A204.1 (cell line): ENCODE data around the gene GRHL1.
A peak's percentile ranks its signal among the peaks of the same experiment; 100 is the strongest.

Experiments used
- FAIRE-seq: peaks from 2 replicates; lab custom pipeline; 2012; peaks lifted over from hg19 to GRCh38; lab: Jason Lieb, UNC

Gene GRHL1

GRCh38 chr2:10042301-10043161 is 91.0 kb downstream of the GRHL1 start:
- FAIRE-seq, result no peak

DNA sequence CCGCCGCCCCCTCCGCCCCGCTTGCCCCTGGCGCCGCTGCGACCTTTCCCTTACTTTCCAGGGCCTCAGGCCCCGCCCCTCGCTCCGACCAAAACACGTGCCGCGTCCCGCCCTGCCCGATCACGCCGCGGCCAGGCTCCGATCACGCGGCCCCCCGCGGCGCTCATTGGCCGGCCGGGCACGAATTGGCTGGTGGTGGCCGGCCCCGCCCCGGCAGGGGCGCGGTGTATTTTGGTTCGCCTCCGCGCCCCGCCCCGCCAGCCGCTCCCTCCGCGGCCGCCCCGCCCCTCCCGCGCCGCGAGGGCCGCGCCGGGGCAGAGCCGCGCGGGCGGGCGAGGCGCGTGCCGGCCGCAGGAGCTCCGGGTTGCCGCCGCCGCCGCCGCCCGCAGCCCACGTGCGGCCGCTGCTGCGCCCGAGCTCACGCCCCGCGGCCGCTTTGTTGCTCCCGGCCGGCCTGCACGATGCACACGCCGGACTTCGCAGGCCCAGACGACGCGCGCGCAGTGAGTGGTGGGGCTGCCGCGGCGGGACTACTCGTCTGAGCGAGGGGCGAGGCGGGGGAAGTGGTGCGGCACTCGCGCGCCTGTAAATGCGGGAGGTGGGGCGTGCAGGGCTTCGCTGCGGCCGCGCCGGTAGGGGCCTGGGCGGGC is 91.9 kb downstream of the GRHL1 start, which contains the start of gene KLF11:
TSS of gene KLF11 (plus strand) at position 295 of the 650 bp plus-strand sequence. CDS start at position 462, 167 bp downstream.
- no peak for FAIRE-seq

- no peak for FAIRE-seq
Measured at GRCh38 chr2:10043906-10044601, 92.6 kb downstream of the GRHL1 start.

DNA sequence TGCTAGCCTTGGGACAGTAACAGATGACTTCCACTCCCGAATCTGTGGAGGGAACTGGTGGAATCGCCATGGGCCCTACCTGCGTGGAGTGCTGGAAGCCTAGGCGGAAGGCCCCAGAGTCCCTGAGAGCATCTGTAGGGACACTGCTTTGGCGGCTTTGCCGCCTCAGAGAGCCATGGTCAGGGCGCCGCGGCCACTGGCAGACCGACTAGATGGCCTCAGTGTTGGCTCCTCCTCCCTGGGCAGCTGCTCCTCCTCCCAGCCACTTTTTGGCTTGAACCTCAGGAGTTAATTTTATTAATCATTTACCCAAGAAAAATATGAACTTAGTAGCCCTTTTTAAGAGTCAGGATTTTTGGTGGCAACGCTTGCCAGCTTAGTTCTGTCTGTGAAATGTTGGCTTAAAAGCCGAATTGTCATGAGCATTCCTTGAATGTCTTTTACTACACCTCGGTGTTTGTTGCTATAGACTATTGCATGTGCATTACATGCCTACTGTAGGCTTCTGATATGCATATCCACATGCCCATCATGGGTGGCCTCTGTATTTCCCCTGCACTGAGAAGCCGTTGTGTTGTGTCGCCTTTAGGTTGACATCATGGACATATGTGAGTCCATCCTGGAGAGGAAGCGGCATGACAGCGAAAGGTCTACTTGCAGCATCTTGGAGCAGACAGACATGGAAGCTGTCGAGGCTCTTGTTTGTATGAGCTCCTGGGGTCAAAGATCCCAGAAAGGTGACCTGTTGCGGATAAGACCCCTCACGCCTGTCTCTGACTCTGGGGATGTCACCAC is 94.3 kb downstream of the GRHL1 start:
- no peak for FAIRE-seq

GRCh38 chr2:10046931-10047330 is 95.4 kb downstream of the GRHL1 start:
- no peak for FAIRE-seq

- FAIRE-seq, result no peak
Measured at GRCh38 chr2:10047616-10048500, 96.4 kb downstream of the GRHL1 start.

DNA sequence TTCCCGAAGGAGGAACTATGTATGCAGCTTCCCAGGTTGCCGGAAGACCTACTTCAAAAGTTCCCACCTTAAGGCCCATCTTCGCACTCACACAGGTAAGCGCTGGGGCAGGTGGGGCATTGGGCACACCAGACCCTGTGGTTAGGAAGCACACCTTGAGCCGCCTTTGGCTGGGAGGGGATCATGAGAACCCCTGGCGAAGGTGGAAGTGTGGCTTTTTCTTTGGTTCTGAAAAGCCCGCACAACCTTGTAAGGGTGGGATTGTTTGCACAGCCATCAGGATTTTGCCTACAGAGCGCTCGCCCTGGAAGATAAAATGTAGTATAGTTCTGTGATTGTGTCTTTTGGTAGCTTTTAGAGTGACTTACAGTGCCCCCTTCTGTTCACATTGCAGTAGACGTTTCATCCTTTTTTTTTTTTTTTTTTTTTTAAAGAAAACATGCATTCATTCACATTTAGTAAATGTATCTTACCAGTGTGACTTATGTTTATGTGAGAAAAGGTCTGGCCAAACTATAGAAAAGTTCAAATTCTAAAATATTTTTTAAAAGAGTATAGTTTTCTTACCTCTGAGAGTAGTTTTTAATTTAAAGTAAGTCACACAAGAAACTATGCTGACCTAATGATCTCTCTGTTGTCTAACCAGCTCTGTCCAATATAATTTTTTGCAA is 97.1 kb downstream of the GRHL1 start:
- peak; percentile 93 for FAIRE-seq
